K562 (cell line): Measurements from ENCODE around the gene SMOC2. TPM values are rescaled to one million over a fixed set of nuclear protein-coding genes. Genes with fewer than 3 reads are reported as not detected.

Source experiments
- ATAC-seq: fragments of 200-7000 bp; cut with Tn5 transposase; 3 replicates; pipeline ENCODE4 v1.9.1; 2020; ENCODE audit warnings: moderate library complexity
- BruUV-seq: library from RNA; stranded (reverse); fragments of 400-500 nt; replicated peaks from 2 replicates; lab custom pipeline; 2021; lab: Mats Ljungman, UMichigan
- CTCF ChIA-PET: fragments of 300-600 bp; formaldehyde crosslinking; extraction: SDS; loops from one replicate; lab custom pipeline; 2021; ENCODE audit warnings: low intra/inter-chr PET ratio; lab: Yijun Ruan, JAX
- POLR2A ChIA-PET: fragments of 300-600, 350-650 bp; sonication (Branson Sonifier 250); formaldehyde crosslinking; extraction: SDS; loops from one replicate; lab custom pipeline; 2021; ENCODE audit warnings: antibody characterized with exemption, inconsistent platforms; lab: Yijun Ruan, JAX
- DNase-seq, 4 experiments: peaks; one replicate each; pipeline versions ENCODE4 v3.0.0 to v3.0.0-alpha.2; 2011 to 2018; ENCODE audit warnings: low spot score in 3 of 4, mixed read lengths in 3 of 4; ENCODE audit errors: extremely low read depth in 1 of 4
- FAIRE-seq: peaks from 2 replicates; lab custom pipeline; 2011; peaks lifted over from hg19 to GRCh38; lab: Jason Lieb, UNC
- H2AFZ ChIP-seq: 2 replicates; pipeline ENCODE4 v1.6.0; 2011; ENCODE audit warnings: low read depth, low read length, control low read depth, inconsistent platforms
- H3K27ac ChIP-seq: fragments of 200-600 bp; 3 replicates; pipeline ENCODE4 v1.8.0; 2011; ENCODE audit warnings: low read depth, mild to moderate bottlenecking, control low read depth, inconsistent platforms, low read length, moderate library complexity, mixed read lengths; ENCODE audit errors: extremely low read depth
- H3K27me3 ChIP-seq, 2 experiments: fragments of 300-600 bp in 1 of 2; 2 replicates in 1 of 2; 3 replicates in 1 of 2; pipeline versions ENCODE4 v1.6.0 to v1.8.0; 2011; ENCODE audit warnings: inconsistent platforms in 2 of 2, low read length in 2 of 2, mild to moderate bottlenecking in 1 of 2, mixed read lengths in 1 of 2, moderate library complexity in 1 of 2; ENCODE audit not compliant: control insufficient read depth in 2 of 2, insufficient read depth in 2 of 2
- H3K36me3 ChIP-seq: fragments of 300-600 bp; 3 replicates; pipeline ENCODE4 v1.8.0; 2011; ENCODE audit warnings: mild to moderate bottlenecking, low read length, inconsistent platforms; ENCODE audit not compliant: control insufficient read depth, insufficient read depth
- H3K4me1 ChIP-seq, 2 experiments: fragments of 200-600 bp in 1 of 2; replicated peaks in 1 of 2; 2 replicates in 1 of 2; 3 replicates in 1 of 2; pipeline versions ENCODE4 v1.5.1 to v1.8.0; 2011; ENCODE audit warnings: inconsistent platforms in 2 of 2, low read length in 2 of 2, mild to moderate bottlenecking in 1 of 2, mixed read lengths in 1 of 2, moderate library complexity in 1 of 2; ENCODE audit not compliant: control insufficient read depth in 2 of 2, insufficient read depth in 2 of 2
- H3K4me2 ChIP-seq: 2 replicates; pipeline ENCODE4 v1.6.1; 2011; ENCODE audit warnings: low read length, control low read depth, inconsistent platforms, mixed read lengths; ENCODE audit not compliant: insufficient read depth
- H3K4me3 ChIP-seq: fragments of 200-600 bp; sonication (generic), shearing (Covaris generic); 2 replicates; pipeline ENCODE4 v1.5.1; 2016; ENCODE audit warnings: control low read depth, inconsistent platforms
- H3K79me2 ChIP-seq: fragments of 200-600 bp; 3 replicates; pipeline ENCODE4 v1.8.0; 2011; ENCODE audit warnings: low read length, inconsistent platforms; ENCODE audit not compliant: control insufficient read depth, insufficient read depth
- H3K9ac ChIP-seq, 2 experiments: 2 replicates each; pipeline versions ENCODE4 v1.6.0 to v1.6.1; 2011; ENCODE audit warnings: low read depth in 2 of 2, low read length in 2 of 2, control low read depth in 1 of 2, inconsistent platforms in 1 of 2, mild to moderate bottlenecking in 1 of 2, mixed read lengths in 1 of 2; ENCODE audit not compliant: insufficient read depth in 1 of 2
- H3K9me1 ChIP-seq: one replicate; pipeline ENCODE4 v1.6.0; 2011; ENCODE audit warnings: inconsistent platforms, mild to moderate bottlenecking, low read length, moderate library complexity; ENCODE audit not compliant: control insufficient read depth, insufficient read depth
- H3K9me3 ChIP-seq: replicated peaks from 2 replicates; pipeline ENCODE4 v1.5.1; 2011; ENCODE audit warnings: low read depth, low read length, inconsistent platforms; ENCODE audit not compliant: control insufficient read depth, insufficient read depth
- H4K20me1 ChIP-seq: replicated peaks from 2 replicates; pipeline ENCODE4 v1.6.1; 2011; ENCODE audit warnings: low read length, inconsistent platforms, mixed read lengths; ENCODE audit not compliant: control insufficient read depth, insufficient read depth
- ADNP ChIP-seq: fragments of 200-800 bp; sonication (Bioruptor generic); IDR thresholded peaks from 2 replicates; pipeline ENCODE4 v1.6.1; 2016; ENCODE audit warnings: missing genetic modification characterization, missing compliant biosample characterization
- CHD1 ChIP-seq: fragments of 200-600 bp; sonication (generic); IDR thresholded peaks from one replicate; pipeline ENCODE4 v1.6.1; 2012; ENCODE audit warnings: mild to moderate bottlenecking, moderate library complexity, low read length, inconsistent platforms
- DMBX1 ChIP-seq: fragments of 250-450 bp; sonication (Bioruptor Pico); IDR thresholded peaks from 2 replicates; pipeline ENCODE4 v1.8.0; 2022; ENCODE audit warnings: inconsistent platforms, mild to moderate bottlenecking, moderate library complexity, borderline replicate concordance
- HMG20A ChIP-seq: fragments of 450-650 bp; formaldehyde crosslinking; conservative IDR thresholded peaks from 2 replicates; pipeline ENCODE4 v1.4.0; 2020; ENCODE audit warnings: mild to moderate bottlenecking, mixed read lengths
- HMGN3 ChIP-seq: IDR thresholded peaks from 2 replicates; pipeline ENCODE4 v1.6.1; 2011; ENCODE audit warnings: borderline replicate concordance, low read depth, mild to moderate bottlenecking, mixed read lengths, low read length; ENCODE audit not compliant: insufficient read length; ENCODE audit errors: extremely low read depth
- JUN ChIP-seq, 2 experiments: sonication (generic) in 1 of 2; formaldehyde crosslinking in 1 of 2; IDR thresholded peaks; 2 replicates each; pipeline versions ENCODE4 v1.6.1 to v1.8.0; 2012 to 2022; ENCODE audit warnings: borderline replicate concordance in 2 of 2, mild to moderate bottlenecking in 2 of 2, improper control_type of control experiment in 1 of 2, low read depth in 1 of 2, low read length in 1 of 2, missing genetic modification reagents in 1 of 2
- L3MBTL2 ChIP-seq: fragments of 450-650 bp; IDR thresholded peaks from 2 replicates; pipeline ENCODE4 v1.6.1; 2016; ENCODE audit warnings: mild to moderate bottlenecking, moderate library complexity
- NCOA1 ChIP-seq: fragments of 450-650 bp; IDR thresholded peaks from 2 replicates; pipeline ENCODE4 v1.6.1; 2016; ENCODE audit warnings: low read depth
- PHB2 ChIP-seq: fragments of 450-650 bp; IDR thresholded peaks from 2 replicates; pipeline ENCODE4 v1.6.1; 2017; ENCODE audit warnings: low read depth
- POLR2AphosphoS5 ChIP-seq: IDR thresholded peaks from 2 replicates; pipeline ENCODE4 v1.6.1; 2011; ENCODE audit warnings: mild to moderate bottlenecking, low read depth, low read length, moderate library complexity; ENCODE audit not compliant: control insufficient read depth, insufficient read depth
- PURB ChIP-seq: sonication (generic); formaldehyde crosslinking; IDR thresholded peaks from 2 replicates; pipeline ENCODE4 v1.9.0; 2021; ENCODE audit warnings: low read depth, mild to moderate bottlenecking, missing genetic modification reagents
- SMARCC2 ChIP-seq: fragments of 450-650 bp; IDR thresholded peaks from 2 replicates; pipeline ENCODE4 v1.6.1; 2017; ENCODE audit warnings: antibody characterized with exemption, moderate library complexity, mild to moderate bottlenecking, low read depth
- U2AF1 ChIP-seq: fragments of 200-400 bp; formaldehyde crosslinking; optimal IDR thresholded peaks from 2 replicates; pipeline ENCODE3; 2017; ENCODE audit warnings: mild to moderate bottlenecking, low read depth, low read length, moderate library complexity
- ZNF165 ChIP-seq: fragments of 250-450 bp; sonication (Bioruptor Pico); IDR thresholded peaks from 2 replicates; pipeline ENCODE4 v1.4.0; 2020; ENCODE audit warnings: borderline replicate concordance
- ZNF232 ChIP-seq: sonication (generic); formaldehyde crosslinking; IDR thresholded peaks from 2 replicates; pipeline ENCODE4 v1.8.0; 2022; ENCODE audit warnings: mild to moderate bottlenecking, missing genetic modification reagents
- WGBS: fragments of 100-300 bp; shearing (Covaris generic); methylation state at CpG from one replicate; pipeline ENCODE4 v1.1.6; 2016; ENCODE audit warnings: low coverage, mixed read lengths; ENCODE audit not compliant: insufficient coverage; ENCODE audit errors: missing lambda C conversion rate; 5-methylcytosine and 5-hydroxymethylcytosine counted together
- in situ Hi-C: fragments of 300-500 bp; cut with MboI; formaldehyde crosslinking; loops from 4 replicates; pipeline ENCODE4 v1.15.0; 2018; ENCODE audit warnings: inconsistent platforms, mixed read lengths
- intact Hi-C: fragments of 100-400 bp; cut with micrococcal nuclease; formaldehyde crosslinking; loops from 2 replicates; pipeline ENCODE4 v1.14.2; 2022
- polyA plus RNA-seq, 8 experiments: library from polyadenylated mRNA; depleted of rRNA in 4 of 8; stranded (reverse) in 5 of 8; unstranded in 3 of 8; fragments of >200 nt; fragmentation: Nextera tagmentation in 2 of 8; fragmentation: Illumina TruSeq in 1 of 8; extraction: Ambion mirVana in 2 of 8; extraction: Trizol in 1 of 8; gene quantifications; 2 replicates each; pipeline versions ENCODE4 v1.2.1 to v1.2.3, GENCODE V29; 2011 to 2014; ENCODE audit warnings: inconsistent platforms in 1 of 8, missing spikeins in 1 of 8
- total RNA-seq, 7 experiments: library from RNA; depleted of rRNA in 6 of 7; stranded (reverse); fragments of >200 nt in 6 of 7; fragmentation: Illumina TruSeq in 2 of 7; extraction: Trizol in 2 of 7; gene quantifications; 2 replicates each; pipeline versions ENCODE4 v1.2.1 to v1.2.3, GENCODE V29; 2011 to 2021; ENCODE audit warnings: low replicate concordance in 1 of 7
- TF ChIP-seq, protein P1 (sequence below): IDR thresholded peaks from 2 replicates; pipeline ENCODE4 v1.6.1; 2016; ENCODE audit warnings: missing genetic modification characterization, missing compliant biosample characterization
- TF ChIP-seq, protein P2 (sequence below): sonication (generic); formaldehyde crosslinking; IDR thresholded peaks from 2 replicates; pipeline ENCODE4 v1.9.0; 2022; ENCODE audit warnings: mild to moderate bottlenecking, missing genetic modification reagents
- TF ChIP-seq, protein P3 (sequence below): IDR thresholded peaks from 2 replicates; pipeline ENCODE4 v1.6.1; 2014; ENCODE audit warnings: antibody characterized with exemption
- TF ChIP-seq, protein P4 (sequence below): fragments of 250-450 bp; sonication (Bioruptor Pico); IDR thresholded peaks from 2 replicates; pipeline ENCODE4 v1.4.0; 2020; ENCODE audit warnings: mild to moderate bottlenecking, moderate library complexity

SMOC2 gene
- total and polyA plus RNA-seq, 9 of the 15 experiments (the other 6 are each of a cell fraction or from before 2014, with no cell fraction given), result 0.45 to 2.3 (median 1.1) TPM

DNA sequence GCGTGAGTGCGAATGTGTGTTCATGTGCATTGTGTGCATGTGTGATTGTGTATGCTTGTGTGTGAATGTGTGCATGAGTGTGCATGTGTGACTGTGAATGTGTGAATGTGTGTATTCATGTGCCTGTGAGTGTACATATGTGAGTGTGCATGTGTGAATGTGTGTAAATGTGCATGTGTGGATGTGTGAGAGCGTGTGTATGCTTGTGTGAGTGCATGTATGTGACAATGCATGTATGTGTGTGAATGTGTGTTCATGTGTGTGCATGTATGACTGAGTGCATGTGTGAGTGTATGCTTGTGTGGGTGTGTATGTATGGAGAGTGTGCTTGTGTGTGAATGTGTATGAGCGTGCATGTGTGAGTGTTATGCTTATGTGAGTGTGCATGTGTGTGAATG, 77.4 kb downstream of the SMOC2 start:
- intact Hi-C loops (no loop called here), in situ Hi-C loops (no loop called here)
- Histone ChIP-seq H3K4me2 (no peak overlapping the region), H4K20me1 (no peaks in the 10 kb centered on the region), H3K79me2 (no peaks in the 10 kb centered on the region), H3K27ac (no peak overlapping the region), H2AFZ (no peak overlapping the region), H3K4me3 (no peak overlapping the region), H3K9ac (no peak overlapping the region), H3K27me3 (peaks cover 9 to 37% of the 10 kb centered on the region in 2 experiments; a peak in 4 of 5 replicates), H3K9me3 (peaks cover 6% of the 10 kb centered on the region; the same call in 1 of the 2 replicates), H3K36me3 (no peaks in the 10 kb centered on the region), H3K4me1 (no peaks in the 10 kb centered on the region; a peak in 2 of 5 replicates), H3K9me1 (peaks cover 4% of the 10 kb centered on the region)
- no TSS peak for BruUV-seq
- no peak for FAIRE-seq
- TF ChIP-seq, protein P1, sequence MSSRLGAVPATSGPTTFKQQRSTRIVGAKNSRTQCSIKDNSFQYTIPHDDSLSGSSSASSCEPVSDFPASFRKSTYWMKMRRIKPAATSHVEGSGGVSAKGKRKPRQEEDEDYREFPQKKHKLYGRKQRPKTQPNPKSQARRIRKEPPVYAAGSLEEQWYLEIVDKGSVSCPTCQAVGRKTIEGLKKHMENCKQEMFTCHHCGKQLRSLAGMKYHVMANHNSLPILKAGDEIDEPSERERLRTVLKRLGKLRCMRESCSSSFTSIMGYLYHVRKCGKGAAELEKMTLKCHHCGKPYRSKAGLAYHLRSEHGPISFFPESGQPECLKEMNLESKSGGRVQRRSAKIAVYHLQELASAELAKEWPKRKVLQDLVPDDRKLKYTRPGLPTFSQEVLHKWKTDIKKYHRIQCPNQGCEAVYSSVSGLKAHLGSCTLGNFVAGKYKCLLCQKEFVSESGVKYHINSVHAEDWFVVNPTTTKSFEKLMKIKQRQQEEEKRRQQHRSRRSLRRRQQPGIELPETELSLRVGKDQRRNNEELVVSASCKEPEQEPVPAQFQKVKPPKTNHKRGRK (tag), result no peak
- TF ChIP-seq NCOA1 (no peak), DMBX1 (CRISPR knock-in tag) (no peak), HMGN3 (no peak), ADNP (no peak), SMARCC2 (no peak), HMG20A (CRISPR knock-in tag) (no peak), L3MBTL2 (no peak), U2AF1 (no peak), PURB (no peak), POLR2AphosphoS5 (no peak), CHD1 (no peak), ZNF232 (CRISPR knock-in tag) (no peak), ZNF165 (CRISPR knock-in tag) (no peak), PHB2 (no peak), JUN (IDR thresholded peaks at IDR 0.05; ENCODE audit: borderline replicate concordance, low read depth, low read length) (no peak), JUN (CRISPR knock-in tag; IDR thresholded peaks at IDR 0.05; ENCODE audit: borderline replicate concordance) (no peak)
- TF ChIP-seq, protein P2, sequence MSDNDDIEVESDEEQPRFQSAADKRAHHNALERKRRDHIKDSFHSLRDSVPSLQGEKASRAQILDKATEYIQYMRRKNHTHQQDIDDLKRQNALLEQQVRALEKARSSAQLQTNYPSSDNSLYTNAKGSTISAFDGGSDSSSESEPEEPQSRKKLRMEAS, result no peak
- TF ChIP-seq, protein P3, sequence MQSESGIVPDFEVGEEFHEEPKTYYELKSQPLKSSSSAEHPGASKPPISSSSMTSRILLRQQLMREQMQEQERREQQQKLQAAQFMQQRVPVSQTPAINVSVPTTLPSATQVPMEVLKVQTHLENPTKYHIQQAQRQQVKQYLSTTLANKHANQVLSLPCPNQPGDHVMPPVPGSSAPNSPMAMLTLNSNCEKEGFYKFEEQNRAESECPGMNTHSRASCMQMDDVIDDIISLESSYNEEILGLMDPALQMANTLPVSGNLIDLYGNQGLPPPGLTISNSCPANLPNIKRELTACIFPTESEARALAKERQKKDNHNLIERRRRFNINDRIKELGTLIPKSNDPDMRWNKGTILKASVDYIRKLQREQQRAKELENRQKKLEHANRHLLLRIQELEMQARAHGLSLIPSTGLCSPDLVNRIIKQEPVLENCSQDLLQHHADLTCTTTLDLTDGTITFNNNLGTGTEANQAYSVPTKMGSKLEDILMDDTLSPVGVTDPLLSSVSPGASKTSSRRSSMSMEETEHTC, result no peak
- TF ChIP-seq, protein P4, sequence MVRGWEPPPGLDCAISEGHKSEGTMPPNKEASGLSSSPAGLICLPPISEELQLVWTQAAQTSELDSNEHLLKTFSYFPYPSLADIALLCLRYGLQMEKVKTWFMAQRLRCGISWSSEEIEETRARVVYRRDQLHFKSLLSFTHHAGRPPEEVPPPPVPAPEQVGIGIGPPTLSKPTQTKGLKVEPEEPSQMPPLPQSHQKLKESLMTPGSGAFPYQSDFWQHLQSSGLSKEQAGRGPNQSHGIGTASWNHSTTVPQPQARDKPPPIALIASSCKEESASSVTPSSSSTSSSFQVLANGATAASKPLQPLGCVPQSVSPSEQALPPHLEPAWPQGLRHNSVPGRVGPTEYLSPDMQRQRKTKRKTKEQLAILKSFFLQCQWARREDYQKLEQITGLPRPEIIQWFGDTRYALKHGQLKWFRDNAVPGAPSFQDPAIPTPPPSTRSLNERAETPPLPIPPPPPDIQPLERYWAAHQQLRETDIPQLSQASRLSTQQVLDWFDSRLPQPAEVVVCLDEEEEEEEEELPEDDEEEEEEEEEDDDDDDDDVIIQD (CRISPR knock-in tag), result no peak
- 24% methylated on average over 4 of the region's 4 CpGs for WGBS
- POLR2A ChIA-PET, result no interaction called here
- CTCF ChIA-PET, result no interaction called here
- no peak for ATAC-seq
- no peak for DNase-seq
